DMS 273 (cell line): ENCODE data around the gene ST8SIA2.
"Not testable (repeated sequence)": the region's sequence is repeated elsewhere in the genome, so short reads cannot be mapped to it uniquely, and the experiment has no call there.

Experiments used
- DNase-seq: peaks from one replicate; lab custom pipeline; 2025; ENCODE audit not compliant: unreplicated experiment; lab: John Stamatoyannopoulos, UW

ST8SIA2 gene

DNA sequence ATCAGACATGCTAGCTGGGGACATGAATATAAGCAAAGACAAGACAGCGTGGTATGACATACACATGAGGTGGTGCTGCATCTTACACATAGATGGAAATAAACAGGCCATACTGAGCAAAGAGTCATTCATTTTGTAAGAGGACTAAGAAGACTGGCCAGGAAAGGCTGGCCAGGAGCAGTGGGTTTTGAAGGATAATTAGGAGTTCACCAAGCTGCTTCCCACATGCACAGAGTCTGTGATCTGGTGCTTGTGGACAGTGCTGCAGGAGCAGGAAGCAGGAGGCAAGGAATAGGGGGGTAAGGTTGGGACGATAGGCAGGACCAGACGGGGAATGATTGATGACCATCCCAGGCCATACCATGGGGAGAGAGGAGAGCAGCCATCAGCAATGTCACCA is 41.5 kb downstream of the ST8SIA2 start:
- no peak for DNase-seq

DNA sequence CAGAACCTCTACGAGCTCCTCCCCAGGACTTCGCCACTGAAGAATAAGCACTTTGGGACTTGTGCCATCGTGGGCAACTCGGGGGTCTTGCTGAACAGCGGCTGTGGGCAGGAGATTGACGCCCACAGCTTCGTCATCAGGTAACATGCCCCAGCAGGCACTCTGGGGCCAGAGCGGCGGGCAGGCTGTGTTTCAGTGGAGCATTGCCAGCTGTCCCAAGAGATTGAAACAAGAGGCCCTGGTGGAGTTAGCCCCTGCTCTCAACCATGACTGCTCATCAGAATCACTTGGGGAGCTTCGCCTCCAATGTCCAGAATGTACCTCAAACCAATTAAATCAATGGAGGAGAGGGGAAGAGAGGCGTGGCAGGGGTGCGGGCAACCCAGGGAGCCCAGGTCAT is 44.8 kb downstream of the ST8SIA2 start:
- DNase-seq = peak; percentile 75

GRCh38 chr15:92443381-92443780 is 49.7 kb downstream of the ST8SIA2 start:
- DNase-seq = no peak

GRCh38 chr15:92444631-92445030 is 51.0 kb downstream of the ST8SIA2 start:
- no peak for DNase-seq

GRCh38 chr15:92448370-92448769 is 54.7 kb downstream of the ST8SIA2 start:
- peak; percentile 10 for DNase-seq

- no peak for DNase-seq
Observed at GRCh38 chr15:92449476-92449875, 55.8 kb downstream of the ST8SIA2 start.

- no peak for DNase-seq
Observed at GRCh38 chr15:92451225-92451825, 57.6 kb downstream of the ST8SIA2 start.

- DNase-seq = no peak
Observed at GRCh38 chr15:92452143-92452542, 58.5 kb downstream of the ST8SIA2 start.

DNA sequence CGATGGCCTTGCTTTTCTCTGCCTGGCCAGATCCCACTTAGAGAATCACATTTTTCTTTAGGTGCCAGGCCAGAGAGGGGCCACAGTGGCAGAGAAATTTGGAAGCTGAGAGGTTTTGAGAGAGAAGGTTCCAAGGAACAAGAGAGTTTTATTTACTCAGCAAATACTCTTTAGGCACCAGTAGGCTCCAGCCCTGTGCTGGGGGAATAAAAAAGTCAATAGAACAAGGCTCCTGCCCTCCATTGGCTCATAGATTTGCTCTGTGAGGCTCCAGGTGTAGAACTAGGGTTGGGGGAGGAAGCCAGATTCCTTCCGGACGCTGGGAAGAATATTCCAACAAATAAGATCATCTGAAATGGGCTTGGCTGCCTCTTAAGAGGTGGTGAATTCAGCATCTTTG is 59.9 kb downstream of the ST8SIA2 start:
- DNase-seq = no peak

- DNase-seq = no peak
Observed at GRCh38 chr15:92454555-92455105, 60.9 kb downstream of the ST8SIA2 start.

DNA sequence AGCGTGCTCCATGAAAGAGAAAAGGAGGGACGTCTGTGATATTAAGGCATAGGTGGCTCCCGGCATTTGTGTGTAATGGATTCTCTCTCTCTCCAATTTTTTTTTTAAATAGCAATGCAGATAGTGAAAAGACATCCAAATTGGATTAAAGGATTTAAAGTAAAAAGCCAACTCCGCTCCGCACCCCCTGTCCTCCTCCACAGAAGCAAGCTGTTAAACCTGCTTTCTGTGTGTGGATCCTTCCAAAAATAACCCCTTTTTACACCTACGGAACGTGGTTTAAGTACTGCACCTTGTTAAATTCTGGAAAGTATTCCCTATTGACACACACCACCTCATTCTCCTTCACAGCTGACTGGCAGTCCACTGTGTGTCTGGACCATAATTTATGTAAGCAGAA is 61.6 kb downstream of the ST8SIA2 start:
- no peak for DNase-seq

GRCh38 chr15:92457471-92458041 is 63.9 kb downstream of the ST8SIA2 start:
- no peak for DNase-seq

DNA sequence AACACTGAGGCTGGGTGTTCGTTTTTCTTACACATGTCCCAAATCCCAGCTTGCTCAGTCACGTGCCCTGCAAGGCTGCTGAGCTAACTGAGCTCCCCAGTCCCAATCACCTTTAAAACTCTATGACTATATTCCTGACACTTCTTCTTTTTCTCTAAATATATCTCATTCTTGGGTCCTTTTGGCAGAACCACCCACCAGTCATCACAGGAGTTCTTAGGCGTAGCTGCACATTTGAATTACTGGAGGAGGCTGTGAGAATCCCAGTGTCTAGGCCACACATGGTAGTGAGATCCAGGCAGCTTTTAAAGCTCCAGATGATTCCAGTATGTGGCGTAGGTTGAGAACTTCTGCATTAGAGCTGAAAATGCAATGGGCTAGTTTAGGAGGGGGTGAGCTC is 66.3 kb downstream of the ST8SIA2 start:
- DNase-seq = no peak

GRCh38 chr15:92462424-92463125 is 68.9 kb downstream of the ST8SIA2 start:
- DNase-seq = no peak

- no peak for DNase-seq
Observed at GRCh38 chr15:92463352-92463751, 69.7 kb downstream of the ST8SIA2 start.

DNA sequence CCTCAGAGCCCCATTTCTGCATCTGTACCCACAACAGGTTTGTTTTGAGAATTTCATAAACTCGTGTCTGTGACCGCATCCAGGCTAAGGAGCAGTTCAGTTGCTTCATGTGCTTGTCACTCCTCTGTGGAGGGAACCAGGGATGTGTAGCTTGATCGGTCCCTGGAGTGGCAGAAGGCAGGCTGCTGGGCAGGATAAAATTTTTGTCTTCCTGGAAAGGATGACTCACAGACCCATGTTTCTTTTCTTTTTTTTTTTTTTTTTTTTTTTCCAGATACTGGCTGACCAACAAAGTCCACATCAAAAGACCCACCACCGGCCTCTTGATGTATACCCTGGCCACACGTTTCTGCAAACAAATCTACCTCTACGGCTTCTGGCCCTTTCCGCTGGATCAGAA is 70.1 kb downstream of the ST8SIA2 start:
- DNase-seq = no peak

GRCh38 chr15:92466834-92467233 is 73.2 kb downstream of the ST8SIA2 start:
- no peak for DNase-seq

DNA sequence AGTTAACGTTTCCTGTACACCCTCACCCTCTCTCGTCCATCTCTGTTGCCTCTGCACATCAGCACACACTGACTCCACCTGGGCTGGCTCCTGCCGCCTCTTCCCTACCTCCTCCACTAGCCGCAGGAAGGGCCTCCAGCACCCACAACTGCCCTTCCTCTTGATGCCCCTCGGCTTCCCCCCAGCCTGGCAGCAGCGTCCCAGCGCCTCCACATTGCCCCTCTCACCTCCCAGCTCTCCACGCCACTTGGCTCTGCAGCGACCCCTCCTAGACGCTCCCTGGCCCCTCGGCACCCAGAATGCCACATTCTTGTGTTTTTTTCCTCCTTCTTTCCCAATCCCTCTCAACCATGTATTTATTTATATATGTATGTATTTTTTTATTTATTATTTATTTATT is 73.6 kb downstream of the ST8SIA2 start:
- no peak for DNase-seq

GRCh38 chr15:92468991-92469390 is 75.3 kb downstream of the ST8SIA2 start:
- peak; percentile 49 for DNase-seq

GRCh38 chr15:92471288-92471687 is 77.6 kb downstream of the ST8SIA2 start:
- no peak for DNase-seq

DNA sequence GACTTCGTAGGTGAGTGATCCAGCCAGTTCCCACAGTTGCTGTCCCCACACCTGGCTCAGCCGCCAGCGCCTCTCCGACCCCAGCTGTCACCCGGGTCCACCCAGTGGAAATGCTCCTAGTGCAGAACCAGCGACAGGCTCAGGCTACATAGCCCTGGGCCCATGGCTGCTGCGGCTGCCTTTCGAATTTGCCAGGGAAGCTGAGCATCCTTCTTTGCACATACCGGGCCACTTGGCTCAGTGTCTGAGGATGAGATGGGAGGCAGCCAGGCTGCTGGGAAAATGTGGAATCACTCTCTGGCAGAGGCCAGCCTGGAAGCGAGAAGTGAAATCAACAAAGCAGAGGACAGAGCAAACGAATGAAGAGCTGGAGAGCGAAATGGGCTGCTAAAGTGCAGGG is 80.1 kb downstream of the ST8SIA2 start:
- DNase-seq = no peak

DNA sequence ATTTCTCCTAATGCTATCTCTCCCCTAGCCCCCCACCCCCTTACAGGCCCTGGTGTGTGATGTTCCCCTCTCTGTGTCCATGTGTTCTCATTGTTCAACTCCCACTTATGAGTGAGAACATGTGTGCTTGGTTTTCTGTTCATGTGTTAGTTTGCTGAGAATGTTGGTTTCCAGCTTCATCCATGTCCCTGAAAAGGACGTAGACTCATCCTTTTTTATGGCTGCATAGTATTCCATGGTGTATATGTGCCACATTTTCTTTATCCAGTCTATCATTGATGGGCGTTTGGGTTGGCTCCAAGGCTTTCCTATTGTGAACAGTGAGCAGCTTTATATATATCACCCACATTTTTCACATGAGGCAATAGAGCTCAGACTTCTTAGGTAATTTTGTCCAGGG is 86.0 kb downstream of the ST8SIA2 start:
- not testable (repeated sequence) for DNase-seq
